Neural crest cell (in vitro differentiated cells): ENCODE measurements around the gene KCNJ11. TPM values are rescaled to one million over a fixed set of nuclear protein-coding genes. Genes with fewer than 3 reads are reported as not detected.

Source experiments
- DNase-seq: peaks from one replicate; pipeline ENCODE4 v3.0.0; 2021; ENCODE audit warnings: low read depth, mixed read lengths, low spot score
- H3K27ac Mint-ChIP-seq: one replicate; pipeline ENCODE4 v1.8.0; 2021; ENCODE audit warnings: mild to moderate bottlenecking, mixed read lengths; ENCODE audit not compliant: unreplicated experiment
- H3K27me3 Mint-ChIP-seq: 2 replicates; pipeline ENCODE4 v1.8.0; 2021; ENCODE audit warnings: low read depth, mild to moderate bottlenecking, mixed read lengths
- H3K36me3 Mint-ChIP-seq: 2 replicates; pipeline ENCODE4 v1.8.0; 2021; ENCODE audit warnings: low read depth, mild to moderate bottlenecking, mixed read lengths
- H3K4me1 Mint-ChIP-seq: 2 replicates; pipeline ENCODE4 v1.8.0; 2021; ENCODE audit warnings: mixed read lengths
- H3K4me3 Mint-ChIP-seq: one replicate; pipeline ENCODE4 v1.8.0; 2021; ENCODE audit warnings: mild to moderate bottlenecking, mixed read lengths
- H3K9me3 Mint-ChIP-seq: 2 replicates; pipeline ENCODE4 v1.8.0; 2021; ENCODE audit warnings: mixed read lengths
- total RNA-seq: library from RNA; stranded (reverse); gene quantifications from 2 replicates; pipeline ENCODE4 v1.2.1, GENCODE V29; 2021
- TF ChIP-seq, protein P1 (sequence below): fragments of 200-600 bp; sonication (generic); conservative IDR thresholded peaks from 2 replicates; pipeline ENCODE4 v1.5.0; 2021; ENCODE audit warnings: antibody characterized with exemption, mild to moderate bottlenecking

Gene KCNJ11
- total RNA-seq, 1 donor from 2014 or later: 2.3 TPM

DNA sequence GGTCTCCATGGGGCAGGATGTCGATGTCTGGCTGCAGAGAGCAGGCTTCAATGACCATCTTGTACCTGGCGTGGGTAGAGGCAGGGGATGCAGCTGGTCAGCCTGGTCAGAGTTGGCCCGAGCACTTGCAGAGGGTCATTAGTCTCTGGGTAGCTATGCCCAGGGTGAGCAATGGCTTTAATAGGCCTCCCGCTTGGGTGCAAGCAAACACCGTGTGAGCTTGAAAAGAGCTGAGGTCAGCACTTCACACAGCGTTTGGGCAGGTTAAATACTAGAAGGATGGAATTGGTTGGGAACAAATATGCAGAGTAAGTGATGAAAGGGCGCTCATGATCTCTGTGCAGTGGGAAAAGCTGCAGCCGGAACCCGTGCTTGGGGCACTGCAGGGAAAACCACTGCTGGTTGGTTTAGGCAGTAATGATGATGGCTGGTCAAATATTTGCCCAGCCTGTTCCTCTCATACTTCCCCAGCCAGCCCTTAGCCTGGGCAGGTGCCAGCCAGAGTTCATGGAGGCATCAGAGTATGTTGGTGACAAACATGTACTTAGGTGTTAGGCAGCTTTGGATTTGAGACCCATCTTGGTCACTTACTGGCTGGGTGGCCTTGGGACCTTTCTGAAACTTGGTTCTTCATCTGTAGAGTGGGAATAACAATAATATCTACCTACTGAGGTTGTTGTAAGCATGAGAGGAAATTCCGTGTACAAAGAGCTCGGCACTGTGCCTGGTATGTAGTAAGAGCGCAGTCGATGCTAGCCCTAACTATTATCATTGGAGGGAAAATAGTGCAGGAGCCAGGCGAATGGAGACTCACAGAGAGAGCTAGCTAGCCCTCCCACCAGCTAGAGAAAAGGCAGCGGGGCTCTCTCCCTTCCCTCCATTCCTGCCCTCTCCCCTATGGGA, 25.2 kb upstream of the KCNJ11 start:
- TF ChIP-seq, protein P1, sequence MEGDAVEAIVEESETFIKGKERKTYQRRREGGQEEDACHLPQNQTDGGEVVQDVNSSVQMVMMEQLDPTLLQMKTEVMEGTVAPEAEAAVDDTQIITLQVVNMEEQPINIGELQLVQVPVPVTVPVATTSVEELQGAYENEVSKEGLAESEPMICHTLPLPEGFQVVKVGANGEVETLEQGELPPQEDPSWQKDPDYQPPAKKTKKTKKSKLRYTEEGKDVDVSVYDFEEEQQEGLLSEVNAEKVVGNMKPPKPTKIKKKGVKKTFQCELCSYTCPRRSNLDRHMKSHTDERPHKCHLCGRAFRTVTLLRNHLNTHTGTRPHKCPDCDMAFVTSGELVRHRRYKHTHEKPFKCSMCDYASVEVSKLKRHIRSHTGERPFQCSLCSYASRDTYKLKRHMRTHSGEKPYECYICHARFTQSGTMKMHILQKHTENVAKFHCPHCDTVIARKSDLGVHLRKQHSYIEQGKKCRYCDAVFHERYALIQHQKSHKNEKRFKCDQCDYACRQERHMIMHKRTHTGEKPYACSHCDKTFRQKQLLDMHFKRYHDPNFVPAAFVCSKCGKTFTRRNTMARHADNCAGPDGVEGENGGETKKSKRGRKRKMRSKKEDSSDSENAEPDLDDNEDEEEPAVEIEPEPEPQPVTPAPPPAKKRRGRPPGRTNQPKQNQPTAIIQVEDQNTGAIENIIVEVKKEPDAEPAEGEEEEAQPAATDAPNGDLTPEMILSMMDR: no peak
- Mint-ChIP-seq H3K9me3 (no peaks in the 10 kb centered on the region), H3K36me3 (no peaks in the 10 kb centered on the region), H3K27ac (peak overlapping the region; percentile 20), H3K4me1 (peaks cover 17% of the 10 kb centered on the region), H3K4me3 (no peak overlapping the region), H3K27me3 (peaks cover 8% of the 10 kb centered on the region)
- no peak for DNase-seq

DNA sequence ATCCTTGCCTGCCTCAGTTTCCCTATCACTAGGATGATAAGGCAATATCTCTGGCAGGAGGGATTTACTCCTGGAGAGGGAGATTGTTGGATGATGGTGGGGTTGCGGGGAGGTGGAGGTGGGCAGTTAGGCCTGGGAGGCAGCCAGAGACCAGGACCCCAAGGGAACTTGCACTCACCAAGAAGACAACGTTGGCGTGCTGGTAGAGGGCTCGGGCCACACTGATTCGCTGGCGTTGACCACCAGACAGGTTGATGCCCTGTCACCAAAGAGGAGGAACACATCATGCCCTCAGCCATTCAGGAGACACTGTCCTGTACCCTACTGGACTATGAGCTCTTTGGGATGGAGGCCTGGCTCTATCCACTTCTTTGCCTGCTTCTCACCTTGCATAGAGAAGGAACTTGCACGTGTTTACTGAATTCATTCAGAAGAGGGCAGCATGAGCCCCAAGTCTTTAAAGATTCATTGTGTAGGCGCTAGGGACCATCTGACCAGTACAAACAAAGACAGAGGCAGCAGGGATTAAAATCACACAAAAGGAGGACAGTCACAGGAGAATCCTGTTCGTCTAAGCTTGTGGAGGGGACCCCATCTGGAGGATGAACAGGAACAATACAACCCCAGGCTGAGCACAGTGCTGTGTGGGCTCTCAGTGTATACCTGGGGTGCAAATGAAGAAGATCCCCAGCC, 24.2 kb upstream of the KCNJ11 start:
- Mint-ChIP-seq H3K4me3 (no peak overlapping the region), H3K36me3 (no peaks in the 10 kb centered on the region), H3K9me3 (no peaks in the 10 kb centered on the region), H3K27ac (no peak overlapping the region), H3K27me3 (peaks cover 2% of the 10 kb centered on the region), H3K4me1 (peaks cover 17% of the 10 kb centered on the region)
- TF ChIP-seq, protein P1: no peak
- DNase-seq: no peak

DNA sequence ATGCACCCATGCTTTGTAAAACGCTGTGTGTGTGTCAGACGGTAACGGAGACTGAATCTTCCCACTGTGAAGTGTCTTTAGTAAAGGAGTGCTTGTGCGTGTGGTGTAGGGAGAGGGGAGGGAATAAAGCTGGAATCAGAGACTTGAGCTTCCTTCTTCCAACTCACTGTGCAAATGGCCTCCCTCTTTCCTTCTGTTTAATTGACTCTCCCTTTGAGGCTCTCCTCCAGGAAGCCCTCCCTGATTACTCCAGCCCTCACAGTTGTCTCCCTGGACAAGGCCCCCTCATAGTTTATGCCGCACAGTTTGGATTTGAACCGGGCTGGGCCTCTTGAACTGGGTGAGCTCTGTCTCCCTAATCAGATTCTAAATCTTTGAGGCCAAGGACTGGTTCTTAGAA, 23.0 kb upstream of the KCNJ11 start:
- Mint-ChIP-seq H3K27ac (no peak overlapping the region), H3K4me1 (peaks cover 17% of the 10 kb centered on the region), H3K36me3 (no peaks in the 10 kb centered on the region), H3K27me3 (peaks cover 2% of the 10 kb centered on the region), H3K9me3 (no peaks in the 10 kb centered on the region), H3K4me3 (no peak overlapping the region)
- DNase-seq: no peak
- TF ChIP-seq, protein P1: no peak

DNA sequence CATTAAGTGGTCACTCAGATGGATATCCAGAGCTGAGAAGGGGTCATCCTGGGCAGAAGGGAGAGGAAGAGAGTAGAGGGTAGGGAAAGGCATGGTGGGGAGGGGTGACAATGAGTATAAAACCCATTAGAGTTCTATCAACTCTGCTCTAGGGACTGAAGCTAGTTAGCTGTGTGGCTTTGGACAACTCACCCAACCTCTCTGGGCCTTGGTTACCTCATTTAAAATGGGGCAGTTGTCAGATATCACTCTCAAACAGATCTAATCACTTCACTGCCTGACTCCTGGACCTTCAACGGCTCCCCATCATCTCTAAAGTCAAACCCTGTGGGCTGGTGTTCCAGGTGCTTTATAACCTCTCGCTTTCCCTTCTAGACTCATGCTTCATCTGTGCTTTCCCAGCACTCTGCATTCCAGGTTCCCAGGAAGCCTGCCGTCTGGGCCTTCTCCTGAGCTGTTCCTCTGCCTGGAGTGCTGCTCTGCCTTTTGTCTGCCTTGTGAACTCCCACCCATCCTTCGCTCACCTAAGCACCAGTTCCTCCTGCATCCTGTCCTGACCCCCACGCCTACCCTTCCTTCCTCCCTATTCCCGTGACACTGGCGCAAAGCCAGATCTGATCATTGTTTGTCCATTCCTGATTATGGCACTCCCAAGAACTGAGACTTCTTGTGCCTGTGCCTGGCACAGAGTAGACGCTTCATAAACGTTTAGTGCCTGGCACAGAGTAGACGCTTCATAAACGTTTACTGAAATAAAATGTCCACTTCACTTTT, 22.3 kb upstream of the KCNJ11 start:
- H3K4me1 Mint-ChIP-seq: peaks cover 18% of the 10 kb centered on the region
- H3K9me3 Mint-ChIP-seq: no peaks in the 10 kb centered on the region
- H3K27ac Mint-ChIP-seq: peak overlapping the region; percentile 60
- no peak for DNase-seq
- H3K27me3 Mint-ChIP-seq: peaks cover 2% of the 10 kb centered on the region
- H3K4me3 Mint-ChIP-seq: no peak overlapping the region
- H3K36me3 Mint-ChIP-seq: no peaks in the 10 kb centered on the region
- TF ChIP-seq, protein P1: no peak

DNA sequence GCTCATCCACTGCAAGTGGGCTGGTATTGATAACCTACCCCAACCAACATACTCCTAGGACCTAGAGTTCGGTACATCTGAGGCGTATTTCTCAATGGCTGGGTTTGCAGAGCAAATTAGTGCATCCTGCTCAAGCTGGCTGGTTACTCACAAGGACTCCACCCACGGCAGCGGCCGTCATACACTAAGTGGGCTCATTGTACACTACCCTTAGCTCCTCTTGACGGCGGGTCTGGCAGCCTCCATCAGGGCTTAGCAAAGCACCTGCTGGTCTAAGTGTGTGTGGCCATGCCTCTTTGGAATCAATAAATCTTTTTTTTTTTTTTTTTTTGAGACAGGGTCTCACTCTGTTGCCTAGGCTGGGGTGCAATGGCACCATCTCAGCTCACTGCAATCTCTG, 20.2 kb upstream of the KCNJ11 start:
- no peaks in the 10 kb centered on the region for H3K36me3 Mint-ChIP-seq
- TF ChIP-seq, protein P1: no peak
- no peak overlapping the region for H3K27ac Mint-ChIP-seq
- DNase-seq: no peak
- H3K4me3 Mint-ChIP-seq: no peak overlapping the region
- peaks cover 19% of the 10 kb centered on the region for H3K4me1 Mint-ChIP-seq
- no peaks in the 10 kb centered on the region for H3K9me3 Mint-ChIP-seq
- no peaks in the 10 kb centered on the region for H3K27me3 Mint-ChIP-seq
